GM19395 (cell line): ENCODE data around the gene GGA2.
"Not testable (repeated sequence)": the region's sequence is repeated elsewhere in the genome, so short reads cannot be mapped to it uniquely, and the experiment has no call there.

Source experiments
- ATAC-seq: cut with Tn5 transposase; IDR thresholded peaks from one replicate; pipeline ENCODE4 v1.9.1; 2021; ENCODE audit warnings: mild to moderate bottlenecking, moderate library complexity; ENCODE audit not compliant: unreplicated experiment

Gene GGA2

GRCh38 chr16:23527961-23528643 lies 17.8 kb upstream of the GGA2 start:
- ATAC-seq, result no peak

- no peak for ATAC-seq
These were observed 14.6 kb upstream of the GGA2 start for GRCh38 chr16:23524886-23525285.

GRCh38 chr16:23523876-23524385 lies 13.6 kb upstream of the GGA2 start:
- no peak for ATAC-seq

GRCh38 chr16:23523321-23523720 lies 13.0 kb upstream of the GGA2 start:
- ATAC-seq, result no peak

GRCh38 chr16:23521965-23522364 lies 11.7 kb upstream of the GGA2 start:
- ATAC-seq, result no peak

GRCh38 chr16:23521037-23521743 lies 10.9 kb upstream of the GGA2 start:
- ATAC-seq, result no peak

GRCh38 chr16:23520500-23520899 lies 10.2 kb upstream of the GGA2 start:
- no peak for ATAC-seq

- no peak for ATAC-seq
These were observed 9.0 kb upstream of the GGA2 start for GRCh38 chr16:23519282-23519681.

- ATAC-seq, result peak; percentile 77
These were observed 8.2 kb upstream of the GGA2 start for GRCh38 chr16:23518435-23518891.

- no peak for ATAC-seq
These were observed 6.3 kb upstream of the GGA2 start for GRCh38 chr16:23516366-23517137.

- ATAC-seq, result no peak
These were observed 5.6 kb upstream of the GGA2 start for GRCh38 chr16:23515881-23516280.

- ATAC-seq, result no peak
These were observed 4.3 kb upstream of the GGA2 start for GRCh38 chr16:23514381-23515152.

GRCh38 chr16:23512168-23512695 lies 1.9 kb upstream of the GGA2 start:
- no peak for ATAC-seq

GRCh38 chr16:23511731-23512130 lies 1.4 kb upstream of the GGA2 start:
- ATAC-seq, result no peak

GRCh38 chr16:23510915-23511270 lies 599 bp upstream of the GGA2 start:
- ATAC-seq, result not testable (repeated sequence)

- peak; percentile 5 for ATAC-seq
These were observed 521 bp downstream of the GGA2 start for GRCh38 chr16:23509782-23510163.

GRCh38 chr16:23509441-23509754 lies 896 bp downstream of the GGA2 start:
- ATAC-seq, result no peak

GRCh38 chr16:23508589-23509440 lies 1.5 kb downstream of the GGA2 start:
- ATAC-seq, result no peak

- ATAC-seq, result no peak
These were observed 3.7 kb downstream of the GGA2 start for GRCh38 chr16:23506606-23506994.
